Forelimb muscle (tissue), 1 donor: Measurements from ENCODE around the gene PDCD1. TPM values are rescaled to one million over a fixed set of nuclear protein-coding genes. Genes with fewer than 3 reads are reported as not detected.

Experiments used
- DNase-seq: peaks from one replicate; pipeline ENCODE4 v3.0.0-alpha.2; 2013; ENCODE audit warnings: low read depth
- polyA plus RNA-seq: library from polyadenylated mRNA; unstranded; fragments of 120-200 nt; gene quantifications from one replicate; pipeline ENCODE4 v1.2.1, GENCODE V29; 2013; ENCODE audit not compliant: insufficient read length

Gene PDCD1
- polyA plus RNA-seq, 1 donor, result 0.13 TPM

DNA sequence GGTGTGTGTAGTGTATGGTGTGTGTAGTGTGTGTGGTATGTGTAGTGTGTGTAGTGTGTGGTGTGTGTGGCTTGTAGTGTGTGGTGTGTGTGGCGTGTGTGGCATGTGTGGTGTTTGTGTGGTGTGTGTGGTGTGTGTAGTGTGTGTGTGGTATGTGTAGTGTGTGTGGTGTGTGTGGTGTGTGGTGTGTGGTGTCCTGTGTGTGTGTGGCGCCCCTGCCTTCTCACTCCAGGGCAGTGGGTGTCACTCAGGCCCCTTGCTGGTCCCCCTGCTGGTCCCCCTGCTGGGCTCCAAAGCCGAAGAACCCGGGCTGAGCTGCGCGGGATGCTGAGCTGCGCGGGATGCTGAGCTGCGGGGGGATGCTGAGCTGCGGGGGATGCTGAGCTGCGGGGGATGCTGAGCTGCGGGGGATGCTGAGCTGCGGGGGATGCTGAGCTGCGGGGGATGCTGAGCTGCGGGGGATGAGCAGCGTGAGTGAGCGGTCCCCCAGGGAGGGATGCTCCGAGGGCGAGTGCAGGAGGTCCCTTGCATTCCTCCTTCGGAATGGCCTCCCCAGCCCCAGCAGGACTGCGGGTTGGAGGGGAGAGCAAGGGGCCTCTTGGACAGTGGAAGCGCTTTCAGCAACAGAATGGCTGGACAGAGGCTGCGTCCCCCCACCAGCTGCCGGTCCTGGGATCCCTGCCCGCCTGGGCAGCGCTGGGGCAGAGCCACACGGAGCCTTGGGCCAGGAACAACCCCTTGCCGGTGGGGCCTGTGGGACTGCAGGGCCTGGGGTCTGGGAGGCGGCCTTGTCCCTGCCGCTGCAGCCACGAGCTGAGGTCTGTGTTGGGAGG is 7.5 kb upstream of the PDCD1 start:
- no peak for DNase-seq

DNA sequence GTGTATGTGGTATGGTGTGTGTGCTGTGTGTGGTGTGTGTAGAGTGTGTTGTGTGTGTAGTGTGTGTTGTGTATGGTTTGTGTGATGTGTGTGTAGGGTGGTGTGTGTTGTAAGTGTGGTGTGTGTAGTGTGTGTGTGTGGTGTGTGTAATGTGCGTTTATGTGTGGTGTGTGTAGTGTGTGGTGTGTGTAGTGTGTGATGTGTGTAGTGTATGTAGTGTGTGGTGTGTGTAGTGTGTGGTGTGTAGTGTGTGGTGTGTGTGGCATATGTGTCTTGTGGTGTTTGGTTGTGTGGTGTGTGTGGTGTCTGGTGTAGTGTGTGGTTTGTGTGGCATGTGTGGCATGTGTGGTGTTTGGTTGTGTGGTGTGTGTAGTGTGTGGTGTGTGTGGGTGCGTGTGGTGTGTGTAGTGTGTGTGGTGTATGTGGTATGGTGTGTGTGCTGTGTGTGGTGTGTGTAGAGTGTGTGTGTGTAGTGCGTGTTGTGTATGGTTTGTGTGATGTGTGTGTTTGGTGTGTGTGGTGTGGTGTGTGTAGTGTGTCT is 6.8 kb upstream of the PDCD1 start:
- DNase-seq, result no peak

DNA sequence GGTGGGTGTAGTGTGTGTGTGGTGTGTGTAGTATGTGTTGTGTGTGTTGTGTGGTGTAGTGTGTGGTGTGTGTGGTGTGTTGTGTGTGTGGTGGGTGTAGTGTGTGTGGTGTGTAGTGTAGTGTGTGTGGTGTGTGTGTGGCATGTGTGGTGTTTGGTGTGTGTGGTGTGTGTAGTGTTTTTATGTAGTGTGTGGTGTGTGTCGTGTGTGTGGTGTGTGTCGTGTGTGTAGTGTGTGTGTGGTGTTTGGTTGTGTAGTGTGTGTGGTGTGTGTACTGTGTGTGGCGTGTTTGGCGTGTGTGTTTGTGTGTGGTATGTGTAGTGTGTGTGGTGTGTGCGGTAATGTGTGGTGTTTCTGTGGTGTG is 6.1 kb upstream of the PDCD1 start:
- no peak for DNase-seq

DNA sequence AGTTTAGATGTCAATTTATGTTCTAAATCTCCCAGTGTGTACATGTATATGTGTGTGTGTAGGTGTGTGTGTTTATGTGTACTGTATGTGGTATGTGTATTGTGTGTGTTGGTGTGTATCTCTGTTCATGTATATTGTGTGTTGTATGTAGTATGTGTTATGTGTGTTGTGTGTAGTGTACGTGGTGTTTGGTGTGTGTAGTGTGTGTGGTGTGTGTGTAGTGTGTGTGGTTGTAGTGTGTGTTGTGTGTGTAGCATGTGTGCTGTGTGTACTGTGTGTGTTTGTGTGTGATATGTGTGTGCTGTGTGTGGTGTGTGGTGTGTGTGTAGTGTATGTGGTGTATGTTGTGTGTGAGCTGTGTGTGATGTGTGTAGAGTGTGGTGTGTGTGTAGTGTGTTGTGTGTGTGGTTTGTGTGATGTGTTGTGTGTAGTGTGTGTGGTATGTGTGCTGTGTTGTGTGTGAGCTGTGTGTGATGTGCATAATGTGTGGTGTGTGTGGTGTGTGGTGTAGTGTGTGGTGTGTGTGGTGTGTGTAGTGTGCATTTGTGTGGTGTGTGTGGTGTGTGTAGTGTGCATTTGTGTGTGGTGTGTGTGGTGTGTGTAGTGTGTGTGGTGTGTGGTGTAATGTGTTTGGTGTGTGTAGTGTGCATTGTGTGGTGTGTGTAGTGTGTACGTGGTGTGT is 5.6 kb upstream of the PDCD1 start:
- no peak for DNase-seq

DNA sequence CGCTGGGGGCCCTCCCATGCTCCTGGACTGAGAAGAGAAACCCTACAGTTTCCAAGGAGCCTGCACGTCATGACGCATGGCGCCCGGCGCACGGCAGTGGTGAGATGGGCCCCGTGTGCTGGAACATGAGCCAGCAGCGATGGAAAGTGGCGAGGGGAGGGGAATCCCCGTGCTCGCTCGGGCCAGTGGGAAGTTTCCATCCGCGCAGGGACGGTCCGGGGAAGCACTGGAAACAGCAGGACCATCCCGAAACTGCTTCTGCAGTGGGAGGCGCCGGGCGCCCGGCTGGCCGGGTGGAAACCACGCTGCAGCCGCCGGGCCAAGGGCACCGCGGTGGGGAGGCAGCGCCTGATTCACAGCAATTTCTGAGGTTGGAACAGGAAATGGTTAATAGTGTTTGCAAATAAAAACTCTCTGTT is 4.9 kb upstream of the PDCD1 start:
- DNase-seq, result no peak

DNA sequence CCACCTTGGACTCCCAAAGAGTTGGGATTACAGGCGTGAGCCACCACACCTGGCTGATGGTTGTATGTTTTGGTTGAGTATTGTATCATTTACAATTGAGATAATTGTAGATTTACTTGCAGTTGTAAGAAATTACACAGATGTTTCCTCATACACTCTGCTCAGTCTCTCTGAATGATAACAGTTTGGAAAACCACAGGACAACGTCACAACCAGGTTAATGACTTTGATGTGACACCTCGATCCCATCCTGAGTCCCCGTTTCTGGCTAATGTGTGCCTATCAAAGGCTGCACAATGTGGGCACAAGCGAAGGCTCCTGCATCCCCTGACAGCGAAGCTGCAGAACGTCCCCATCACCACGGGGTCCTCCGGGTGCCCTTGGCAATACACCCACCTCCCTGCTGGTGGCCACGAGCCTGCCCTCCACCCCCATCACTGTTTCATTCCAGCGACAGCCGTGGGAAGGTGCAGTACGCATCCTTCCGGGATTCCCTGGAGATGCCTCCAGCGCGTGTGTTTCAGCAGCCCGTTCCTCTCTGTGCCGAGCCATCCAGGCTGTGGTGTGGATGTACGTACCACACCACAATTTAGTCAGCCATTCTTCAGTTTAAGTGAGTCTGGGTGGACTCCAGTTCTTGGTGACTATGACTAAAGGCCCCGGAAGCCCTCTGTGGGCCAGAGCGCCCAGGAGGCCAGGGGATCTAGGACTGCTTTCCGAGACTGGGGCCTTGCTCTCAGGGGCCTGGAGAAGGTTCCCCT is 4.3 kb upstream of the PDCD1 start:
- DNase-seq, result no peak

DNA sequence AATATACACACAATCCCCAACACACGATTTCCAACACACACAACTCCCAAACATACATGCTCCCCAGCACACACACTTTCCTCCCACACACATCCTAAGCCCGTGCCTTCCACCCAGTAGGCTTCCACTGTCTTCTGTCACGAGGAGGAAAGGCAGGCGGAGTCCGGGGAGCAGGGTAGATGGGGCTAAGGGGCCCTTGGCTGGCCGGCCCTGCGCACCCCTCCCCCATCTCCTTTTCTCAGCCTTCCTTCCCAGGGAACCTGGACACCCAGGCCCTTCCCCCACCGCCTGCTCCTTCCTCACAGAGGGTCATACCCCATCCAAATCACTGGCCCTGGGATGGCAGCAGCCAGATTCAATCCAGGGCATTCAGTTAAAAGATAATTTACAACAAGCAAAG is 3.4 kb upstream of the PDCD1 start:
- DNase-seq, result no peak

DNA sequence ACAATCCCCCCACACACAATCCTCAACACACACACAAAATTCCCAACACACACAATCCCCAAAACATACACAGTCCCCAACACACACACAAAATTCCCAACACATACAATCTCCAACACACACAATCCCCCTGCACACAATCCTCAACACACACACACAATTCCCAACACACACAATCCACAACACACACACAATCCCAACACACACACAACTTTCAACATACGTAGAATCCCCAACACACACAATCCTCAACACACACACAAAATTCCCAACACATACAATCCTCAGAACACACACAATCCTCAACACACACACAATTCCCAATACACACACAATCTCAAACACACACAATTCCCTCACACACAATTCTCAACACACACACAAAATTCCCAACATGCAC is 2.6 kb upstream of the PDCD1 start:
- no peak for DNase-seq

DNA sequence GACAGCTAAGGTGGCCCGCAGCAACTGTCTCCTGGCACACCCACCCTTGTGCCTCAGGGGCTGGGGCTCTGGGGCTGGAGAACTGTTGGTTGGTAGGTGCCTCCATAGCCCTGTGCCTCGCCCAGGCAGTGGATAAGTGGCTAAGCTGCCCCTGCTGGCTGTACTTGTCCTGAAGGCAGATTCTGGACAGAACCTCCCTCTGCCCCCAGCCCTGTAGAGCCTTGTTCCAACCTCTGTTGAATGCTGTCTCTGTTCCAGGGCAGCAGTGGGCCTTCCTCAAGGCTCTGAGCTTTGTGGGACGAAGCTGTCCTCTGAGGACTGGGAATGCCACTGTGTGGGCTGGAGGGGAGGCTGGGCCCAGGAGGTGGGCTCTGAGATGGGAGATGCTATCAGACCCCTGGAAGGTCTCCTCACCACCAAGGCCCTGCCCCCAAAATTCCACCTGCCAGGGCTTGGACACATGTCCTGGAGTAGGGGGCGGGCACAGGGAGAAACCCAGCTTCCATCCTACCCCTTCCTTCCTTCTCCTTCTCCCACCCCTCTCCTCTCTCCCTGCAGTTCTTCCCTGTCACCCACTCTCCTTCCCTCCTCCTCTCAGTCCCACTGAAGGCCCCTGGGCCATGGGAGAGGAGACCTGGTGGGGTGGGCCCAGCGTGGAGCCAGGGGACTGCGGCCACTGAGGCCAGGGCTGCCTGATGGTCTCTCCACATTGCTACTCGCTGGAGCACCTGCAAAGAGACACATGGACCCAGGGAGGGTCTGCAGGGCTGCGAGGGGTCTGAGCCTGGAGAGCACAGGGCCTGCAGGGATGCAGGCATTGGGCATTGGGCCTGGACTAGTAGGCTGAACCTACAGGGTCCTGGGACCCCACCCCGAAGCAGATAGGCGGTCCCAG is 1.7 kb upstream of the PDCD1 start:
- DNase-seq, result no peak

DNA sequence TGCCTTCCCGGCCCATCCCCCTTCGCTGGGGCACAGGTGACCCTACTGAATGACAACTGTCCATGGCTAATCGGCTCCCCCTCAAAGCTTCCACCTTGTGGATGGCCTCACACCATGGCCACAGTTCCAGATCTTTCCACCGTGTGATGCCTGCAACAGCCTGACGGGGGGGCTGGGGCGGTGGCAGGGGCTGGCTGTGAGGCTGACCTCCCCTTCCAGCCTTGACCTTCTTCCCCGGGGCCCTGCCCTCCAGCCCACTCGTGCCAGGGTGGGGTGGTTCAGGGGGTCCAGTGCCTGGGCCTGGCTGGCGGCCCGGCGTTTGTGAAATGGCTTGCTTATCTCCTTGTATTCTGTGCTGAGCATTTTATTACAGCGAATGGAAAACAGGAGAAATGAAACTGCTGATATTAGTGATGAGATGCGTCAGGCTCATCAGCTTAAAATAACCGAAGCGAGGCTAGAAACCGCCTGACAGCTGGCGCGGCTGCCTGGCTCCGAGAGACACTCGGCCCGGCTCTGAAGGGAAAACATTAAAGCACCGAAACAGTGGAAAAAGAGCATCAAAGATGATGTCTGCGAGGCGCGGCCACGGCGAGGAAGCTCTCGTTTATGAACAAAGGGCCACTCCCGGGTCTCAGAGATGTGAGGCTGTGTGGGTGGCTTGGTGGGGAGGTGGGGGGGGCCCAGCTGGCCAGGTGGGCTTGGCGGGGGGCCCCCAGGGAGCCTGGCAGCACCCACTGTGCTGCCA is 916 bp upstream of the PDCD1 start:
- no peak for DNase-seq

DNA sequence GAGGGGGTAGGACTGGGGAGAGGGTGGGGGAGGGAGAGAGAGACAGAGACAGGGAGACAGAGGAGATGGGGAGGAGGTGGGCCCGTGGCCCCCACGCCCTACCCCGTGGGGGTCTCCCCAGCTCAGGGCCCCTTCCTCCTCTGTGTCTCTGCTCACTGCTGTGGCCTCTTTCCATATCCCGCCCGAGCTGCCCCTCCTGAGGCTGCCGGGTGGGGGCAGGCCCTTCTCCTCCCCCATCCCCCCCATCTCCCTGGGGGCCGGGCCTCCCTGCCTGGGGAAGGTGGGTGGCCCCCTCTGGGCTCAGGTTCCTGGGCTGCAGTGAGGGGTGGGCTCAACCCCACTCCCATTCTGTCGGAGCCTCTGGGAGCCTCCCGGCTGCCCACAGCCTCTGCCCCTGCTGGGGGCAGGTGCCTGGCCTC is 332 bp upstream of the PDCD1 start:
- DNase-seq, result no peak

DNA sequence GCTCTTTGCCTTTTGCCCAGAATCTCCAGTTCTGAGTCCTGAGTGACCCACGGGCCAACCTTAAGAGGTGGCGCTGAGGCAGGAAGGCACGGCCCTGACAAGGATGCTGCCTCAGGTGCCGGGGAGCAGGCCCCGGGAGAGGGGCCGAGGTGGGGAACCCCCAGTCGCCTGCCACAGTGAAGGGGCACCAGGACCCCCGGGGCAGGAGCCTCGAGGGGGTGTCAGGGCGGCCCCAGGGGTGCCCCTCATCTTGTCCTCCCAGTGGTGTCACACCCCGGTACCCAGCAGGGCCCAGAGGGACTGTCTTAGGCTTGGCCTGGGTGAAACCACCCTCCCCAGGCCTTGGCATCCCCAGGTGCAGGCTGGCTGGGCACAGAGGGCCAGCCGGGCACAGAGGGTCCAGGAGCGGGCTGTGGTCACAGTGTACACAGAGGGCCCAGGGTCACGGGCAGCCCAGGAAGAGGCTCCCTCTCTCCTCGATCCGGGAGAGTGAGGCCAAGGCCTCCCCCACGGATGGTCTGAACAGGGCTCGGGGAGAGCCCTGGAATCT is 1.0 kb downstream of the PDCD1 start:
- no peak for DNase-seq

DNA sequence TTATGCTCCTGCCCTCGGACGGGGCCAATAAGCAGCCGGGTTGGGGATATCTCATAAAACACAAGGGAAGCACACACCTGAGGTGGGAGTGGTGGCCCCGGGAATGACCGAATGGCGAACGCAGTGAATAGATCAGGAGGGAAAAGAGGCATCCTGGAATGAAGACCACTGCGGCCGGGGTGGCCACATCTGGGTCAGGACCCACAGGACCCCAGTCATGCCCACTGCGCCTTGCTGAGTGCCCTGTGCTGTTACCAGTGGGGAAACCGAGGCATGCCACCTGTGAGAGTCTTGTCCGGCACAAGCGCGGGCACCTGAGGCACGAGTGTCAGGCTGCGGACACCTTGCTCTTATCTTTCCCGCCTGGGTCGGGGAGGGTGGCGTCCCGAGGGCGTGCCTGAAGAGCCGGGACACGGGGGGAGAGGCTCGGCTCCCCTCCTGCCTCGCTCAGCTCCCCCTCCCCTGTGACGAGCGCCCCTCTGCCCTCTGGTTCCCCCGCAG is 1.6 kb downstream of the PDCD1 start:
- DNase-seq, result no peak

DNA sequence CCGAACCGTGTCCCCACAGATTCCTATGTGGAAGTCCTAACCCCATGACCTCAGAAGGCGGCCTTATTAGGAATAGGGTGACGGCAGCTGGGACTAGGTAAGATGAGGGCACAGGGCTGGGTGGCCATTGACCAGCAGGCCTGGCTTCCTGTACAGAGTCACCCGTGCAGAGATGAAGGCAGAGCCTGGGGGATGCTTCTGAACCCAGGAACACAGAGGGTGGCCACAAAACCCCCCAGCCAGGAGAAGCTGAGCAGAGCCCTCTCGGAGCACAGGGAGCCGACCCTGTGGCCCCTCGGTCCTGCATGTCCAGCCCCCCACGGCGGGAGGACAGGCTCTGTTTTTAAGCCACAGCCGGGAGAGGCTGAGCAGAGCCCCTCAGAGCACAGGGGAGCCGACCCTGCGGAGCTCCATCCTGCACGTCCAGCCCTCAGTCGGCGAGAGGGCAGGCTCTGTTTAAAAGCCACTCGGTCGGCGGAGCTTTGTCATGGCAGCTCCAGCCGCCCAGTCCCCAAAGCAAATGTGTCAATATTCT is 2.7 kb downstream of the PDCD1 start:
- no peak for DNase-seq

DNA sequence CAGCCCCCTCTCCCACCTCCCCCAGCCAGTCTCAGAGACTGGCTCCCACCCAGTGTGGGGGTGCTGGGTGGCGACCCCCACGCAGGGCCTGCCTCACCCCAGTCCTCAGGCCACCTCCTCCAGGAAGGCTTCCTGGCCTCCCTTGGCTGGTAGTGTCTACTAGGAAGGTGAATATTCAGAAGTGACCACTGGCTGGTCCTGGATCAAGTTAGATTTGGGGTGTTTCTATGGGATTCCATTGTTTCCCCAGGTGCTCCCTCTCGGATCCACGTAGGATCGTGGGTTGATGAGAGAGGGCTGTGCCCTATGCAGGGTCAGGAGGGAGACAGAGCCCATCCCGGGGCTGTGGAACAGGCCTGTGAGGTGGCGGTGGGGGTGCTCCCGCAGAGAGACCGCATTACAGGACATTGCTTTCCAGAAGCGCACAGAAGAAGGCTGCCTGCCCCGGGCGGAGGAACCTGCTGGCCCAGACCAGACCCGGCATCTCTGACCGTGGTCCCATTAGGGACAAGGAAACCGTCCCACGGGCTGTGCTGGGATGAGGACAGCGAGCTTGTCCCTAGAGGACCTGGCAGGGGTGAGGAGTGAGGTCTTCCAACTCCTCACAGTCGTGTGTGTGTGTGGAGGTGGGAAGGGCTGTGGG is 3.3 kb downstream of the PDCD1 start:
- DNase-seq, result no peak

DNA sequence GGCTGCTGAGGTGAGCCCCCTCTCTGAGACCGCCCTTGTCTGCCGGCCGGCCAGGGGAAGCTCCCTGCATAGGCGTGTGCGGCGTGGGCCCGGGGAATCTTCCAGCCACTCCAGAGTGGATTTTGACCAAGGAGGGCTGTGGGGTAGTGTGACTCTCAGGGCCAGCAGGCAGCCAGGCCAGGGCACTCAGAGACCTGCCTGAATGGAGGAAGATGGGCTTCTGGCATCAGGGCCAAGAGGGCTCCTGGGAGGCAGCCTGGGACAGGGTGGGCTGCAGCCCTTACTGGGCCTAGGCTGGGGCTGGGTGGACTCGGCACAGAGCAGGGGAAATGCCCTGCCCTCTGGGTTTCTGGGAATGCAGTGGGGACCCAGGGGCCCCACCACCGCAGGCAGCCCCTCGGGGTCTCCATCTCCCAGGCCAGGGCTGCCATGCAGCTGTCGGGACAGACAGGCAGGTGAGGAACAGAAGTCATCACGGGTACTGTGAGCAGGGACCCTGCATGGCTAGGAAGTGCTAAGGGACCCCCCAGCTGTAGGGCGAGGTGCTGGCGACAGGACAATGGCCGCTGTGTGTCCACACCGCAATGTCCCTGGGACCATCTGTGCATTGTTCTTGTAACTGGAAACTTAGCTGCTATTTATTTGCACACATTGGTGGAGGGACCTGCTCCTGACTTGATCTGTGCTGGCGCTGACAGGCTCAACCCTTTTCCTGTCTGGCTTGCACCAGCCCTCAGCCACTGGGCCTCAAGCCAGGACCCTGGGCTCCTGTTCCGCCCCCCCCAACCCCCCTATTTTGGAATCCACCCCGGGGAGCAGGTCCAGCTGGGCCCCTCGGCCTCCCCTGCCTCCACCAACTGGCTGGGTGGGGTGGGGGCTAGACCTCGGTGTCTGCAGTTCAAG is 4.1 kb downstream of the PDCD1 start:
- DNase-seq, result no peak

DNA sequence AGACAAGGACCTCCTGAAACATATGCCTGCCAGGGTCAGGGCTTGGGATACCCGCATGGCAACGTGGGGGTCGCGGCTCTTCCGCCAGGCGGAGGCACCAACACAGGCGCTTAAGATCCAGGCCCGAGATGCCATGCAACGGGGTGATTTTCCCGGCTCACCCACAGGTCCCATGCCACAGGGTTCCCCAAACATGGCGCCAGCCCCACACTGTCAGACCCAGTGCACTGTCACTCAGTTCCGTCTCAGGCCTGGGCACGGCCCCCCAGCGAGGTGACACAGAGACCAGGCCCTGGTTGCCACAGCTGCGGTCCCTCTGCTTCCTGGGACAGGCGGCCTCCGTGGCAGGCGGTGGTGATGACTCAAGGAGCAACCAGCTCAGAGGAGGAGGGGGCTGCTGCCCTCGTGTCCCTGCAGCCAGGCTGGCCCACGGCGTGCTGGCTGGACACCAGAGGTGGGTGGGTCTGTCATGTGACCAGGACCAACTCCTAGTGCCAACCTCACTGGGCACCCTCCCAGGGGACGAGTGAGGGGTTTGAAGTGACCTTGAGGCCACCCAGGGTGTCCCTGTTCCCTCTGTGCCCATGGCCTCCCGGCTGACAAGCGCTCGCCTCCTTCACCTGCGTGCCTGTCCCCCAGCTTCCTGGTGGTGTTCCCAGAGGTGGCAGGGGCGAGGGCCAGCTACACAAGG is 4.9 kb downstream of the PDCD1 start:
- DNase-seq, result no peak
